Naive B cell (primary cell): ENCODE results near the gene TTN. TPM values are rescaled to one million over a fixed set of nuclear protein-coding genes. Genes with fewer than 3 reads are reported as not detected.

ENCODE experiments used
- ATAC-seq, 2 donors: fragments of 150-1000 bp; cut with Tn5 transposase; 2 replicates each; pipeline ENCODE4 v1.10.0; 2021; ENCODE audit warnings: low read depth in 2 of 2, mild to moderate bottlenecking in 2 of 2, moderate library complexity in 2 of 2
- DNase-seq: peaks from one replicate; pipeline ENCODE4 v3.0.0; 2022
- H3K27ac Mint-ChIP-seq, 6 donors: one replicate each; pipeline ENCODE4 v1.8.0; 2020 to 2022; ENCODE audit warnings: mild to moderate bottlenecking in 6 of 6, mixed read lengths in 6 of 6, moderate library complexity in 5 of 6, inconsistent platforms in 2 of 6
- H3K27me3 Mint-ChIP-seq, 3 donors: one replicate each; pipeline ENCODE4 v1.8.0; 2021 to 2022; ENCODE audit warnings: mixed read lengths in 3 of 3, mild to moderate bottlenecking in 1 of 3
- H3K36me3 Mint-ChIP-seq, 2 donors: one replicate each; pipeline ENCODE4 v1.8.0; 2020 to 2022; ENCODE audit warnings: mixed read lengths in 2 of 2, inconsistent platforms in 1 of 2, mild to moderate bottlenecking in 1 of 2
- H3K4me1 Mint-ChIP-seq, 3 donors: one replicate each; pipeline ENCODE4 v1.8.0; 2020 to 2022; ENCODE audit warnings: mixed read lengths in 3 of 3, inconsistent platforms in 1 of 3, mild to moderate bottlenecking in 1 of 3, moderate library complexity in 1 of 3
- H3K4me3 Mint-ChIP-seq, 8 donors: one replicate each; pipeline ENCODE4 v1.8.0; 2020 to 2022; ENCODE audit warnings: mild to moderate bottlenecking in 8 of 8, mixed read lengths in 8 of 8, moderate library complexity in 8 of 8, inconsistent platforms in 2 of 8
- H3K9me3 Mint-ChIP-seq, 7 donors: one replicate each; pipeline ENCODE4 v1.8.0; 2020 to 2022; ENCODE audit warnings: mixed read lengths in 7 of 7, mild to moderate bottlenecking in 5 of 7, inconsistent platforms in 2 of 7, moderate library complexity in 1 of 7
- polyA plus RNA-seq, 6 donors: library from polyadenylated mRNA; unstranded; fragments of 300-500 nt; fragmentation: Illumina TruSeq; gene quantifications; one replicate each; pipeline ENCODE4 v1.2.3, GENCODE V29; 2021; ENCODE audit warnings: low read depth in 6 of 6

TTN gene
- 10 to 100 TPM in 1 of 6 donors, 1 to 10 TPM in 4, under 1 TPM in 1; 0.51 to 10.1 (median 1.7) TPM for polyA plus RNA-seq

DNA sequence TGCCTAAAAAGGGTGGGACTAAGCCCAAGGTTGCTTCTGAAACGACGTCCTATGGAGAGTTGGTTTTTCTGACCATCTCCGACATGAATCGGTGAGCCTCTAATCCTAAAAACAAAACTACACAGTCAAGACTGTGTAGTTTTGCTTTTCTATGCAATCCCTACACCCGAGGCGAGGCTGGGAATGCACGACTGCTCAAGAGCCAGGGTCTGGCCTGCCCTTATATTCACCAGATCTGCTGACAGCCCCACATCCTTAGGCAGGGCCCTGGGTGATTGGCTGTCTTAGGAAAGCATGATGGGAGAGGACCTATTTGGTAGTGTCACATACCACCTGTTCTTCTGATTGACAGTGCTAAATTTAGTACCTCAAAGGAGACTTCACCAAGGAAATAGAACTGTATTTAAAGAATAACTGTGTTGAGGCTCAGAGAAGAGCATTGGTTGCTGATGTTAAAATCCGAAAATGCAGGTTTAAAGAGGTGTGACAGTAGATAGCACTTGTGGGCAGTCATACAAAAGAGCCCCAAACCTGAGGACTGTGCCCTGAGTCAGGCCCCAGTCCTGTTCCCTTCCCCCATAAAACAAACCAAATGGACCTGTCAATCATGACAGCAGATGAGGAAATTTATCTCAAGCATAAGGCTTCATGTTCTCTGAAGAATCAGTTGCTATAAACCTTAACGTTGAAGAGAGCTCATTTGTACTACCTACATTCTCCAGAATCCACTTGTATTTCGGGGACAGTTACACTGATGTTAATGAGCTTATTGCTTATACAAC is at the start of gene TTN:
TSS of gene TTN (minus strand) at position 197 of the 782 bp plus-strand sequence. CDS start 2,781 bp downstream, outside the sequence.
- no peak for ATAC-seq
- H3K27ac Mint-ChIP-seq = no peak within 1 kb of the TSS
- DNase-seq = no peak

GRCh38 chr2:178855151-178855550 is 47.9 kb upstream of the TTN start:
- H3K4me3 Mint-ChIP-seq = no peak overlapping the region
- no peaks in the 10 kb centered on the region for H3K36me3 Mint-ChIP-seq
- ATAC-seq = no peak
- H3K4me1 Mint-ChIP-seq = no peaks in the 10 kb centered on the region
- DNase-seq = no peak
- no peaks in the 10 kb centered on the region for H3K27me3 Mint-ChIP-seq
- no peaks in the 10 kb centered on the region for H3K9me3 Mint-ChIP-seq
- H3K27ac Mint-ChIP-seq = no peak overlapping the region

More for the DNA sequence above, at the start of gene TTN:
- no peaks in the 10 kb centered on the region for H3K36me3 Mint-ChIP-seq
- H3K9me3 Mint-ChIP-seq = no peaks in the 10 kb centered on the region
- H3K4me1 Mint-ChIP-seq = peaks cover 0 to 4% (median 0%) of the 10 kb centered on the region in 3 donors
- no peaks in the 10 kb centered on the region for H3K27me3 Mint-ChIP-seq
- H3K4me3 Mint-ChIP-seq = no peak within 1 kb of the TSS

GRCh38 chr2:178848335-178848734 is 41.1 kb upstream of the TTN start:
- no peak overlapping the region for H3K4me3 Mint-ChIP-seq
- no peak for DNase-seq
- no peaks in the 10 kb centered on the region for H3K4me1 Mint-ChIP-seq
- peaks cover 0 to 8% (median 0%) of the 10 kb centered on the region in 7 donors for H3K9me3 Mint-ChIP-seq
- H3K27ac Mint-ChIP-seq = peak overlapping the region in 1 of 6 donors; percentile 71
- no peak for ATAC-seq
- H3K36me3 Mint-ChIP-seq = peaks cover 12 to 14% of the 10 kb centered on the region in 2 donors
- no peaks in the 10 kb centered on the region for H3K27me3 Mint-ChIP-seq

- no peak for DNase-seq
- peaks cover 0 to 8% (median 0%) of the 10 kb centered on the region in 7 donors for H3K9me3 Mint-ChIP-seq
- H3K36me3 Mint-ChIP-seq = peaks cover 12 to 14% of the 10 kb centered on the region in 2 donors
- no peaks in the 10 kb centered on the region for H3K4me1 Mint-ChIP-seq
- no peak for ATAC-seq
- H3K27me3 Mint-ChIP-seq = no peaks in the 10 kb centered on the region
- H3K4me3 Mint-ChIP-seq = no peak overlapping the region
- H3K27ac Mint-ChIP-seq = no peak overlapping the region
Observed at GRCh38 chr2:178846458-178846802, 39.2 kb upstream of the TTN start.

- H3K4me3 Mint-ChIP-seq = no peak overlapping the region
- peaks cover 0 to 8% (median 0%) of the 10 kb centered on the region in 7 donors for H3K9me3 Mint-ChIP-seq
- no peak overlapping the region for H3K27ac Mint-ChIP-seq
- ATAC-seq = no peak
- no peaks in the 10 kb centered on the region for H3K4me1 Mint-ChIP-seq
- H3K27me3 Mint-ChIP-seq = no peaks in the 10 kb centered on the region
- no peak for DNase-seq
- H3K36me3 Mint-ChIP-seq = peaks cover 12 to 18% of the 10 kb centered on the region in 2 donors
Observed at GRCh38 chr2:178845566-178846457, 38.6 kb upstream of the TTN start.

GRCh38 chr2:178844701-178845100 is 37.5 kb upstream of the TTN start:
- Mint-ChIP-seq H3K27ac (no peak overlapping the region), H3K4me1 (no peaks in the 10 kb centered on the region), H3K27me3 (no peaks in the 10 kb centered on the region), H3K4me3 (no peak overlapping the region), H3K36me3 (peaks cover 12 to 21% of the 10 kb centered on the region in 2 donors), H3K9me3 (peaks cover 0 to 8% (median 0%) of the 10 kb centered on the region in 7 donors)
- ATAC-seq = no peak
- no peak for DNase-seq

GRCh38 chr2:178844269-178844668 is 37.0 kb upstream of the TTN start:
- Mint-ChIP-seq H3K36me3 (peaks cover 12 to 22% of the 10 kb centered on the region in 2 donors), H3K27me3 (no peaks in the 10 kb centered on the region), H3K9me3 (peaks cover 0 to 8% (median 0%) of the 10 kb centered on the region in 7 donors), H3K27ac (no peak overlapping the region), H3K4me3 (no peak overlapping the region), H3K4me1 (no peaks in the 10 kb centered on the region)
- ATAC-seq = no peak
- no peak for DNase-seq

GRCh38 chr2:178843697-178844096 is 36.5 kb upstream of the TTN start:
- H3K4me3 Mint-ChIP-seq = no peak overlapping the region
- H3K27ac Mint-ChIP-seq = no peak overlapping the region
- DNase-seq (no peak), ATAC-seq (no peak)
- H3K4me1 Mint-ChIP-seq = no peaks in the 10 kb centered on the region
- H3K36me3 Mint-ChIP-seq = peaks cover 12 to 23% of the 10 kb centered on the region in 2 donors
- peaks cover 0 to 8% (median 0%) of the 10 kb centered on the region in 7 donors for H3K9me3 Mint-ChIP-seq
- no peaks in the 10 kb centered on the region for H3K27me3 Mint-ChIP-seq

DNA sequence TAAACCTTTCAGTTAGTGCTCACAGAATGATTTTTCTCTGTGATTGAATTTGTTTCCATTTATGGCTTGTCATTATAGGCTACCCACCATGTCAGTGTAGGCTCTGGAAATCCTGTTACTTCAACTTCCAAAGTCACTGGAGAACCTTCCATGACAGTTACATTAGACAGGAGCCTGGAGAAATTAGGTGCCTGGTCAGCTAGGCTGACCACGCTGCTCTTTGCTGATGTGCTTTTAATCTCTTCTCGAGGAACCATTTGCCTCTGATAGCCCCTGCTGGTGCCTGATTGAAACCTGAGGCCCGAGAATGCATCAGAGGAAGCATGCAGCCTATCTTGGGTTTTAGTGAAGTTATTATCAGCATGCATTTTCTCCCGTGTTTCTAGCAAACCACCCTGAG is 29.6 kb upstream of the TTN start:
- H3K4me3 Mint-ChIP-seq = peak overlapping the region in 1 of 8 donors; percentile 24
- no peaks in the 10 kb centered on the region for H3K4me1 Mint-ChIP-seq
- DNase-seq (no peak), ATAC-seq (no peak)
- H3K27ac Mint-ChIP-seq = no peak overlapping the region
- no peaks in the 10 kb centered on the region for H3K9me3 Mint-ChIP-seq
- H3K36me3 Mint-ChIP-seq = peaks cover 0 to 15% of the 10 kb centered on the region in 2 donors
- no peaks in the 10 kb centered on the region for H3K27me3 Mint-ChIP-seq

DNA sequence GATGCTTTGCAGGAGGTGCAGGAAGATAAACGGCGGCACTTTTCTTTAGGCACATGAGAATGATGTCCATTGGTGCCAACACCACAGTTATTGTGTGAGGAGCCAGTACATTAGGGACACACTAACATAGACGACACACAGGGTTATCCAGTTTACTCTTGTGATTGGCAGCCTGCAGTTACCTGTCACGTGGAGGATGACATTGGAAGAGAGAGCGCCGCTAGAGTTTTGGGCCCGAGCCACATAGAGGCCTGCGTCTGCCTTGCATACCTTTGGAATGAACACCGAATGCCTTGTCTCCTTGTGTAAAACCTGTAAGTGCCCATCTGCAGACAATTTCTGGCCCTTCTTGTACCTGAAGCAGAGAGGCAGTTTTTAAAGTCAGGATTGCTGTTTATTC is 26.9 kb upstream of the TTN start:
- no peaks in the 10 kb centered on the region for H3K27me3 Mint-ChIP-seq
- DNase-seq (no peak), ATAC-seq (no peak)
- peaks cover 0 to 10% of the 10 kb centered on the region in 2 donors for H3K36me3 Mint-ChIP-seq
- no peak overlapping the region for H3K27ac Mint-ChIP-seq
- H3K9me3 Mint-ChIP-seq = no peaks in the 10 kb centered on the region
- no peak overlapping the region for H3K4me3 Mint-ChIP-seq
- peaks cover 3 to 11% (median 4%) of the 10 kb centered on the region in 3 donors for H3K4me1 Mint-ChIP-seq

GRCh38 chr2:178833382-178833781 is 26.2 kb upstream of the TTN start:
- Mint-ChIP-seq H3K27me3 (no peaks in the 10 kb centered on the region), H3K4me3 (no peak overlapping the region), H3K36me3 (peaks cover 0 to 9% of the 10 kb centered on the region in 2 donors), H3K27ac (peak overlapping the region in 1 of 6 donors; percentile 66), H3K9me3 (no peaks in the 10 kb centered on the region), H3K4me1 (peaks cover 5 to 14% (median 7%) of the 10 kb centered on the region in 3 donors)
- ATAC-seq (no peak), DNase-seq (no peak)

DNA sequence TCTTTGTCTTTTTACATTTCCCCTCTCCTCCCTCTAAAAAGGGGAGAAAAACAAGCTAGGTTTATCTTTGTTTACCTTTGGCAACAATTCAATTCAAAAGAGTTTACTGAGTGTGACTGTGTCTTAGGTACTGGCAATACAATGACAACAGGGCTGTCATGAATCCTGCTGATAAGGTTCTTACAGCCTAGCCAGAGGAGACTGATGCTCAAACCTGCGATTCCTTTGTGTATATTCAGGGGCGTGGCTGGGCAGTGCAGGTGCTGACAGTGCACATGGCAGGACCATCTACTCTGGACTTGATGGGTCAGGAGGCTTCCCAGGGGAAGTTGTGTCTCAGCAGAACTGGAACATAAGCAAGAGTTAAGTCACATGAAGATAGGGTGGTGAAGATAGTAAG is 23.2 kb upstream of the TTN start:
- Mint-ChIP-seq H3K36me3 (peaks cover 8 to 14% of the 10 kb centered on the region in 2 donors), H3K27ac (peak overlapping the region in 1 of 6 donors; percentile 5), H3K9me3 (peaks cover 0 to 7% (median 2%) of the 10 kb centered on the region in 7 donors), H3K27me3 (no peaks in the 10 kb centered on the region), H3K4me1 (peaks cover 5 to 14% (median 7%) of the 10 kb centered on the region in 3 donors), H3K4me3 (no peak overlapping the region)
- no peak for ATAC-seq
- DNase-seq = no peak

DNA sequence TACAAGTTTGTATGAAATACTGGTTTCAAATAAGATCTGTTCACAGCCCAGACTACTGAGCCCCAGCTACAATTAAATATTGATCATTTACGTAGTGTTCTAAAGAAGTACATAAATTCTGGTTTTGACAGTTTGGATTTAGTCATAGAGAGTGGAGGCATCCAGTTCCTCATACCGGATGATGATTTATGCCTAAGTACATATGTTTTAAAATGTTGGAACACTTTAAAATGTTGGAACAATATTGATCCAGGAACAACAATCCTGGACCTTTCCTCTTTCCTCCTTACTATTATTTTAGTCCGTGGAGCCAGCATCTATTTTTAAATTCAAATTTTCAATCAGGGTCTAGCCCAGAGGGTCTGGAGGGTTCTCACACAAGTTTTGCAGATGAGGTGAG is 22.8 kb upstream of the TTN start:
- DNase-seq = no peak
- H3K27me3 Mint-ChIP-seq = no peaks in the 10 kb centered on the region
- H3K4me3 Mint-ChIP-seq = no peak overlapping the region
- peaks cover 8 to 14% of the 10 kb centered on the region in 2 donors for H3K36me3 Mint-ChIP-seq
- peaks cover 5 to 14% (median 7%) of the 10 kb centered on the region in 3 donors for H3K4me1 Mint-ChIP-seq
- no peak for ATAC-seq
- peaks cover 0 to 7% (median 2%) of the 10 kb centered on the region in 7 donors for H3K9me3 Mint-ChIP-seq
- H3K27ac Mint-ChIP-seq = no peak overlapping the region
